Measurements from ENCODE around the gene EYA2. TPM values are rescaled to one million over a fixed set of nuclear protein-coding genes. Genes with fewer than 3 reads are reported as not detected.
"Not testable (repeated sequence)": the region's sequence is repeated elsewhere in the genome, so short reads cannot be mapped to it uniquely, and the experiment has no call there.

The EYA2 gene
- total RNA-seq, 1 donor = not detected

GRCh38 chr20:46959821-46960220 lies 65.2 kb downstream of the EYA2 start:
- H3K4me3 ChIP-seq (ENCODE audit: low read depth, low read length) = no peak overlapping the region
- no peak for DNase-seq (ENCODE audit: low read depth)
- TF ChIP-seq, protein P1, sequence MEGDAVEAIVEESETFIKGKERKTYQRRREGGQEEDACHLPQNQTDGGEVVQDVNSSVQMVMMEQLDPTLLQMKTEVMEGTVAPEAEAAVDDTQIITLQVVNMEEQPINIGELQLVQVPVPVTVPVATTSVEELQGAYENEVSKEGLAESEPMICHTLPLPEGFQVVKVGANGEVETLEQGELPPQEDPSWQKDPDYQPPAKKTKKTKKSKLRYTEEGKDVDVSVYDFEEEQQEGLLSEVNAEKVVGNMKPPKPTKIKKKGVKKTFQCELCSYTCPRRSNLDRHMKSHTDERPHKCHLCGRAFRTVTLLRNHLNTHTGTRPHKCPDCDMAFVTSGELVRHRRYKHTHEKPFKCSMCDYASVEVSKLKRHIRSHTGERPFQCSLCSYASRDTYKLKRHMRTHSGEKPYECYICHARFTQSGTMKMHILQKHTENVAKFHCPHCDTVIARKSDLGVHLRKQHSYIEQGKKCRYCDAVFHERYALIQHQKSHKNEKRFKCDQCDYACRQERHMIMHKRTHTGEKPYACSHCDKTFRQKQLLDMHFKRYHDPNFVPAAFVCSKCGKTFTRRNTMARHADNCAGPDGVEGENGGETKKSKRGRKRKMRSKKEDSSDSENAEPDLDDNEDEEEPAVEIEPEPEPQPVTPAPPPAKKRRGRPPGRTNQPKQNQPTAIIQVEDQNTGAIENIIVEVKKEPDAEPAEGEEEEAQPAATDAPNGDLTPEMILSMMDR (IDR thresholded peaks at IDR 0.05; ENCODE audit: insufficient read depth, low read depth, low read length) = no peak

GRCh38 chr20:46960536-46960935 lies 65.9 kb downstream of the EYA2 start:
- no peak overlapping the region for H3K4me3 ChIP-seq (ENCODE audit: low read depth, low read length)
- TF ChIP-seq, protein P1 (IDR thresholded peaks at IDR 0.05; ENCODE audit: insufficient read depth, low read depth, low read length) = no peak
- DNase-seq (ENCODE audit: low read depth) = no peak

DNA sequence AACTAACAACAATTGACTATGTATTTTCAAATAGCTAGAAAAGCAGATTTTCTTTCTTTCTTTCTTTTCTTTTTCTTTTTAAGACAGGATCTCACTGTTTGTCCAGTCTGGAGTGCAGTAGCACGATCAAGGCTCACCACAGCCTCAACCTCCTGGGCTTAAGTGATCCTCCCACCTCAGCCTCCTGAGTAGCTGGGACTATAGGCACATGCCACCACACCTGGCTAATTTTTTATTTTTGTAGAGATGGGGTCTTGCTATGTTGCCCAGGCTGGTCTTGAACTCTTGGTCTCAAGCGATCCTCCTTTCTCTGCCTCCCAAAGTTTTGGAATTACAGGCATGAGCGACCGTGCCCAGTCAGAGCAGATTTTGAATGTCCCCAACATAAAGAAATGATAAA lies 67.3 kb downstream of the EYA2 start:
- DNase-seq (ENCODE audit: low read depth); H3K4me3 ChIP-seq (ENCODE audit: low read depth, low read length): not testable (repeated sequence)

DNA sequence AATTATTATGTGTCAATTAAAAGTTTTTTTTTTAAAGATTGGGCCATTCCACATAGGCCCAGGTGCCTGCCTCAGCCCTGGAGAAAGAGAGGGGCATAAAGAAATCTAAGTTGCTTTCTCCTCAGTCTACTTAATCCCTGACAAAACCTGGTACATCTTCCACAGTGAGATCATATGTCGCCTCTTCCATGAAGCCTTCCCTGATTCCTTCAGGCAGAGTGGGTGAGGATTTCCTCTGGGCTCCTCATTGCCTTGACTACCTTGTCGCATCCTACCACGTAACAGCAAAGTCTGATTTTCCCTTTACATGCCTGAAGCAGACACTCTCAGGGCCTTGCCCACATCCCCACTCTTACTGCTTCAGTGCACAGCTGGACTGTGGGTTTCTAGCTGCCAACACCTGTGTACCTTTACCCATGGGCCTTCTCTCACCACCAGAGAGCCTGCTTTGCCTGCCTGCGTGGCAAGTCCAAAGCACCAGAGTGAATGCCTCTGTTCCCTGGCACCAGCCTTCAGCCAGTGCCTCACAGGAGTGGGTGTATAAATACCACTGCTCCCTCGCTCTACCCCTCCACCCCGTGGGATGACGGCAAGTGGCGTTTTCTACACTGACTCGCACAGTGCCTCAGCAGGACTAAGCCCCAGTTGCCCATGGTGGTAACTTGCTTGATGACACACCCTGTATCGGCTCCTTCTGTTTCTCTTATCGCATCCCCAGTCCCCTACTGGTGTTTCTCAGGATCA lies 68.0 kb downstream of the EYA2 start:
- TF ChIP-seq, protein P1 (IDR thresholded peaks at IDR 0.05; ENCODE audit: insufficient read depth, low read depth, low read length) = no peak
- H3K4me3 ChIP-seq (ENCODE audit: low read depth, low read length) = no peak overlapping the region
- no peak for DNase-seq (ENCODE audit: low read depth)

DNA sequence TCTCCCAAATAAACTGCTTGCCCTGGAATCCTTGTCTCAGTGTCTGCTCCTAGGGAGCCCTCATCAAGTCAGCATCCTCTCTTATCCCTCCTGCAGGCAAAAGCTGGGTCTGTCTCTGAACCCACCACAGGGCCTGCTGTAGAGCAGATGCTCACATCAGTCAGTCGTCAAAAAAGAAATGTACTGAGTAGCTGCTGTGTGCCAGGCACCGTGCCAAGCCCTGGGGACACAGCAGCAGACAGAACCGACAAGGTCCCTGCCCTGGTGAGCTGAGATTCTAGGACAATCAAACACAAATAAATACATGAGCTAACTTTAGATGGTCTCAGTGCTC lies 68.5 kb downstream of the EYA2 start:
- no peak overlapping the region for H3K4me3 ChIP-seq (ENCODE audit: low read depth, low read length)
- no peak for DNase-seq (ENCODE audit: low read depth)
- TF ChIP-seq, protein P1 (IDR thresholded peaks at IDR 0.05; ENCODE audit: insufficient read depth, low read depth, low read length) = no peak

GRCh38 chr20:46963758-46964617 lies 69.3 kb downstream of the EYA2 start:
- H3K4me3 ChIP-seq (ENCODE audit: low read depth, low read length) = no peak overlapping the region
- TF ChIP-seq, protein P1 (IDR thresholded peaks at IDR 0.05; ENCODE audit: insufficient read depth, low read depth, low read length) = no peak
- no peak for DNase-seq (ENCODE audit: low read depth)

DNA sequence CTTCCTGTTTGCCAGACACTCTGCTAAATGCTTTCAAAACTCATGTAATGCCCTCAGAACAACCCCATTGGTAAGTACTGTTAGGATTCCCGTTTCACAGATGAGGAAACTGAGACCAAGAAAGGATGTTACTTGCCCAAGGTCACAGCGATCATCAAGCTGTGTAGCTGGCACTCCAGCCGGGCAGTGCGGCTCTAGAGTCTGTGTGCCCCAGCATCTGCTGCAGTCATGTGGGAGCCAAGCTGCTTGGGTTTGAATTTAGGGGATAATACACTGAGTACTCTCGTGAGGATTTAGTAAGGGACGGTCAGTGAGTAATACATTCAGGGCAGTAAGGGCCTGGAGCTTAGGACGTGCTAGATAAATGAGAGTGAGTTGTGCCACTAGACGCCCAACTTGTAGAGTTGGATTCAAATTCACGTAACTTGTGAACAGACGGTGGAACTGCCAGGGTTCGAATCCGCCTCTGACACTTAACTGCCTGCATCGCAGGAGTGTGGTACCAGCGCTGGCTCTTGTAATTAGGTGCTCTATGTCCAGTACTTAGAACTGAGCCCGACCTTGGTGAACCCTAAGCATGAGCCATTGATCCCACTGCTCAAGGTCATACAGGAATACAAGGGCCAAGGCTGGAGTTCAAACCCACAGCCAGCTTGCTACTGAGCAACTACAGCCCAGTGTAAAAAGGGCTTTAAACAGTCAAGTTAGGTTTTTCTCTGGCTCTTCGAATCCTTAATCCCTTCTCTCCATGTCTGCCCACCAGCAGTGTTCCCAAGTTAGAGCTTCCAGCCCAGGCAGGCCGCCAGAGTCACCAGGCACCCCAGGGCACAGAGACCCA lies 70.2 kb downstream of the EYA2 start:
- TF ChIP-seq, protein P1 (IDR thresholded peaks at IDR 0.05; ENCODE audit: insufficient read depth, low read depth, low read length) = no peak
- DNase-seq (ENCODE audit: low read depth) = no peak
- H3K4me3 ChIP-seq (ENCODE audit: low read depth, low read length) = no peak overlapping the region
